ENCODE measurements around the gene ZNF92. TPM values are rescaled to one million over a fixed set of nuclear protein-coding genes. Genes with fewer than 3 reads are reported as not detected.
"Not testable (repeated sequence)": the region's sequence is repeated elsewhere in the genome, so short reads cannot be mapped to it uniquely, and the experiment has no call there.

The ZNF92 gene
- total RNA-seq, 4 donors from 2014 or later: 3.8 to 5.3 (median 4.3) TPM

GRCh38 chr7:65379318-65379717, 5.7 kb downstream of the ZNF92 start:
- no peak for TF ChIP-seq POLR2A (IDR thresholded peaks at IDR 0.05)
- TF ChIP-seq POLR2AphosphoS5 (IDR thresholded peaks at IDR 0.05): no peak
- no peak for TF ChIP-seq CTCF (IDR thresholded peaks at IDR 0.05)
- no peak for TF ChIP-seq EP300 (IDR thresholded peaks at IDR 0.05)
- peaks cover 0 to 26% (median 6%) of the 10 kb centered on the region in 3 donors for H3K4me1 ChIP-seq
- no peaks in the 10 kb centered on the region for H3K9me3 ChIP-seq
- no peak overlapping the region for H3K4me3 ChIP-seq
- H3K27me3 ChIP-seq: no peaks in the 10 kb centered on the region
- no peak overlapping the region for H3K27ac ChIP-seq
- no peak for ATAC-seq
- H3K36me3 ChIP-seq: peaks cover 0 to 5% of the 10 kb centered on the region in 2 donors
- 61 to 80% methylated on average over 2 to 3 of the region's 3 CpGs for WGBS, 2 donors (ENCODE audit: low coverage in 1 of 2)

- WGBS, 2 donors (ENCODE audit: low coverage in 1 of 2): 78 to 81% methylated on average over 3 of the region's 3 CpGs
- TF ChIP-seq POLR2AphosphoS5 (IDR thresholded peaks at IDR 0.05) (no peak), POLR2A (IDR thresholded peaks at IDR 0.05) (no peak), EP300 (IDR thresholded peaks at IDR 0.05) (no peak), CTCF (IDR thresholded peaks at IDR 0.05) (no peak)
- H3K27me3 ChIP-seq: no peaks in the 10 kb centered on the region
Measured at GRCh38 chr7:65381742-65382141, 8.1 kb downstream of the ZNF92 start.

DNA sequence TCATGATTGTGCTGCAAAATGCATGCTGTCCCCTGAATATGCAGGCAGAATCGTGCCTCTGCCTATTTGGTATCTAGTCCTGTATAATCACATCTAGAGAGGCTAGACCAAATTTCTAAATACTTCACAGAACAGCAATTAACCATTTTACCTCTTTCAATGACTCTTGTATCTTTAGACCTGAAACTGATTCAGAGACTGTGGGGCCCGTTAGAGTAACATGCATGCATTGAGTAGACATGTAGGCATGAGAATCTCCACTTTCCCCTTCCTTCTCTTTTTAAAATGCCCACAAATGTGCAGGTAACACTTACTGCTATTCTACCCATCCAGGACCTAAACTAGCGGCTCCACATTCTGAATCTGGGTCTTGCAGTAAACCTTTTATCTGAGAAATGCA, 8.8 kb downstream of the ZNF92 start:
- peaks cover 0 to 5% (median 0%) of the 10 kb centered on the region in 3 donors for H3K4me1 ChIP-seq
- H3K27ac ChIP-seq: no peak overlapping the region
- no peaks in the 10 kb centered on the region for H3K27me3 ChIP-seq
- H3K9me3 ChIP-seq: no peaks in the 10 kb centered on the region
- H3K4me3 ChIP-seq: no peak overlapping the region
- TF ChIP-seq POLR2A (IDR thresholded peaks at IDR 0.05): no peak
- TF ChIP-seq EP300 (IDR thresholded peaks at IDR 0.05): no peak
- peaks cover 0 to 5% of the 10 kb centered on the region in 2 donors for H3K36me3 ChIP-seq
- WGBS, 2 donors (ENCODE audit: low coverage in 1 of 2): 67 to 86% methylated on average over 3 of the region's 3 CpGs
- ATAC-seq: no peak

More at GRCh38 chr7:65381742-65382141, 8.1 kb downstream of the ZNF92 start:
- H3K4me3 ChIP-seq: no peak overlapping the region
- peaks cover 0 to 5% of the 10 kb centered on the region in 2 donors for H3K36me3 ChIP-seq
- no peak for ATAC-seq
- H3K9me3 ChIP-seq: no peaks in the 10 kb centered on the region
- H3K27ac ChIP-seq: no peak overlapping the region
- H3K4me1 ChIP-seq: peaks cover 0 to 5% (median 0%) of the 10 kb centered on the region in 3 donors

GRCh38 chr7:65387891-65388290, 14.2 kb downstream of the ZNF92 start:
- Histone ChIP-seq H3K9me3 (no peaks in the 10 kb centered on the region), H3K4me3 (no peak overlapping the region), H3K27ac (no peak overlapping the region), H3K36me3 (peaks cover 0 to 40% of the 10 kb centered on the region in 2 donors), H3K27me3 (no peaks in the 10 kb centered on the region), H3K4me1 (no peaks in the 10 kb centered on the region)
- no peak for TF ChIP-seq POLR2AphosphoS5 (IDR thresholded peaks at IDR 0.05)
- TF ChIP-seq CTCF (IDR thresholded peaks at IDR 0.05): no peak
- TF ChIP-seq EP300 (IDR thresholded peaks at IDR 0.05): no peak
- no peak for TF ChIP-seq POLR2A (IDR thresholded peaks at IDR 0.05)
- no peak for ATAC-seq
- 93 to 94% methylated on average over 2 of the region's 2 CpGs for WGBS, 2 donors (ENCODE audit: low coverage in 1 of 2)

- H3K27me3 ChIP-seq: no peaks in the 10 kb centered on the region
- H3K9me3 ChIP-seq: no peaks in the 10 kb centered on the region
- no peak for ATAC-seq
- peaks cover 0 to 50% of the 10 kb centered on the region in 2 donors for H3K36me3 ChIP-seq
- no peak overlapping the region for H3K4me3 ChIP-seq
- WGBS, 2 donors (ENCODE audit: low coverage in 1 of 2): 100% methylated on average over 1 of the region's 4 CpGs; no CpG with 5 or more reads in 1 of the 2 donors
- no peak overlapping the region for H3K27ac ChIP-seq
- no peaks in the 10 kb centered on the region for H3K4me1 ChIP-seq
- TF ChIP-seq POLR2A (IDR thresholded peaks at IDR 0.05): no peak
Measured at GRCh38 chr7:65390588-65390987, 16.9 kb downstream of the ZNF92 start.

DNA sequence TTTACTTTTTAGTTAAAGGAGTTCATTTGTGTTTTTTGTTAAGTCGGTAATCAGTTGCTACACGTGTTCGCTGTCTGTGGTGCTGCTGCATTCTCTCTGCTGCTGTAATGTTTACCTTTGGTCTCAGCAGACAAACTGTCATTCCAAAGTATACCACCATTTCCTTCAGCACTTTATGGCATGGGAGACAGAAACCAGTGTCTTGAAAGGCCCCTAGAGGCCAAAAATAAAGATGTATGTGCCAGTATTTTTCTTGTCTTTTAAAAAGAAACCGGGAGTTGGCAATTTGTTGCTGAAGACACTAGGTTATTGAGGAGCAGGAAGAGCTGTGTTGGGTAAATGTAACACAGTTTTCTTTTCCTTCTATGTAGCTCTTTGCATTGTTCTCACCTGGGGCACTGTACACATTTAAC, 24.1 kb downstream of the ZNF92 start:
- H3K36me3 ChIP-seq: peaks cover 6 to 44% of the 10 kb centered on the region in 2 donors
- no peak overlapping the region for H3K27ac ChIP-seq
- WGBS, 2 donors (ENCODE audit: low coverage in 1 of 2): 89 to 100% methylated on average over 2 to 4 of the region's 4 CpGs
- H3K9me3 ChIP-seq: peaks cover 0 to 13% (median 0%) of the 10 kb centered on the region in 3 donors
- no peaks in the 10 kb centered on the region for H3K27me3 ChIP-seq
- ATAC-seq: no peak
- TF ChIP-seq EP300 (IDR thresholded peaks at IDR 0.05) (no peak), CTCF (IDR thresholded peaks at IDR 0.05) (no peak), POLR2AphosphoS5 (IDR thresholded peaks at IDR 0.05) (no peak), POLR2A (IDR thresholded peaks at IDR 0.05) (no peak)
- no peaks in the 10 kb centered on the region for H3K4me1 ChIP-seq
- H3K4me3 ChIP-seq: no peak overlapping the region

DNA sequence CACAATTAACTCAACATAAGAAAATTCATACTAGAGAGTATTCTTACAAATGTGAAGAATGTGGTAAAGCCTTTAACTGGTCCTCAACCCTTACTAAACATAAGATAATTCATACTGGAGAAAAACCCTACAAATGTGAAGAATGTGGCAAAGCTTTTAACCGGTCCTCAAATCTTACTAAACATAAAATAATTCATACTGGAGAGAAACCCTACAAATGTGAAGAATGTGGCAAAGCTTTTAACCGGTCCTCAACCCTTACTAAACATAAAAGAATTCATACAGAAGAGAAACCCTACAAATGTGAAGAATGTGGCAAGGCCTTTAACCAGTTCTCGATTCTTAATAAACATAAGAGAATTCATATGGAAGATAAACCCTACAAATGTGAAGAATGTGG, 25.0 kb downstream of the ZNF92 start:
- 69 to 94% methylated on average over 3 of the region's 3 CpGs for WGBS, 2 donors (ENCODE audit: low coverage in 1 of 2)
- H3K27me3 ChIP-seq, H3K4me3 ChIP-seq, ATAC-seq, H3K4me1 ChIP-seq, H3K27ac ChIP-seq: not testable (repeated sequence)
- H3K36me3 ChIP-seq: peaks cover 6 to 40% of the 10 kb centered on the region in 2 donors
- peaks cover 0 to 23% (median 0%) of the 10 kb centered on the region in 3 donors for H3K9me3 ChIP-seq

GRCh38 chr7:65399101-65399500, 25.4 kb downstream of the ZNF92 start:
- not testable (repeated sequence) for H3K4me1 ChIP-seq, H3K4me3 ChIP-seq, H3K27ac ChIP-seq, H3K27me3 ChIP-seq, ATAC-seq
- WGBS, 2 donors (ENCODE audit: low coverage in 1 of 2): 64 to 75% methylated on average over 1 of the region's 1 CpG
- H3K9me3 ChIP-seq: peaks cover 0 to 27% (median 0%) of the 10 kb centered on the region in 3 donors
- peaks cover 6 to 40% of the 10 kb centered on the region in 2 donors for H3K36me3 ChIP-seq
